Right lobe of liver (tissue), 6 donors: ENCODE results near the gene DAND5. TPM values are rescaled to one million over a fixed set of nuclear protein-coding genes. Genes with fewer than 3 reads are reported as not detected.
A peak's percentile ranks its signal among the peaks of the same experiment; 100 is the strongest.

Experiments used
- ATAC-seq, 4 donors: fragments of 200-7000 bp; cut with Tn5 transposase; one replicate each; pipeline ENCODE4 v1.9.1; 2020; ENCODE audit warnings: mild to moderate bottlenecking in 4 of 4, moderate library complexity in 4 of 4
- DNase-seq, 3 donors: peaks; one replicate each; pipeline ENCODE4 v3.0.0-alpha.2; 2020
- H3K27ac ChIP-seq, 3 donors: fragments of 200-600 bp; one replicate each; pipeline ENCODE4 v1.8.0; 2022
- H3K27me3 ChIP-seq, 2 donors: fragments of 200-600 bp; one replicate each; pipeline ENCODE4 v1.8.0; 2022
- H3K36me3 ChIP-seq, 4 donors: fragments of 200-600 bp; sonication (generic) in 1 of 4; one replicate each; pipeline versions ENCODE4 v1.5.1 to v1.8.0; 2017 to 2022; ENCODE audit warnings: control low read depth in 1 of 4
- H3K4me1 ChIP-seq, 4 donors: fragments of 200-600 bp; sonication (generic) in 1 of 4; one replicate each; pipeline versions ENCODE4 v1.5.1 to v1.8.0; 2017 to 2022; ENCODE audit warnings: control low read depth in 1 of 4
- H3K4me3 ChIP-seq, 3 donors: fragments of 200-600 bp; one replicate each; pipeline ENCODE4 v1.8.0; 2022
- H3K9me3 ChIP-seq, 4 donors: fragments of 200-600 bp; sonication (generic) in 1 of 4; one replicate each; pipeline versions ENCODE4 v1.5.1 to v1.8.0; 2017 to 2022; ENCODE audit warnings: control low read depth in 1 of 4
- CTCF ChIP-seq, 4 donors: fragments of 200-600 bp in 3 of 4; fragments of 450-650 bp in 1 of 4; IDR thresholded peaks; one replicate each; pipeline versions ENCODE4 v1.5.1 to v1.8.0; 2016 to 2022; ENCODE audit warnings: antibody characterized with exemption in 4 of 4, mild to moderate bottlenecking in 2 of 4
- POLR2A ChIP-seq: fragments of 450-650 bp; IDR thresholded peaks from one replicate; pipeline ENCODE4 v1.6.1; 2017; ENCODE audit warnings: antibody characterized with exemption, mild to moderate bottlenecking
- WGBS: methylation state at CpG from one replicate; pipeline ENCODE4 v1.1.6; 2018; ENCODE audit warnings: low coverage, low lambda C conversion rate; ENCODE audit not compliant: insufficient coverage; ENCODE audit errors: missing lambda C conversion rate; 5-methylcytosine and 5-hydroxymethylcytosine counted together
- intact Hi-C, 2 donors: fragments of 100-400 bp; cut with DNase I; formaldehyde crosslinking; loops; one replicate each; pipeline versions ENCODE4 v1.11.2 to v1.14.1; 2022
- total RNA-seq, 6 experiments: library from RNA; depleted of rRNA in 2 of 6; stranded (reverse); fragments of >200 nt in 2 of 6; fragmentation: NEBNext Ultra II Directional in 3 of 6; extraction: Animal tissue kit (Norgen Biotek cat#: 25700) in 3 of 6; gene quantifications; one replicate each; pipeline versions ENCODE4 v1.1.0 to v1.2.4, GENCODE V29; 2016 to 2023
- donor health status: DM: no; HTN: yes; CAD: no.
- donor health status: DM: no; HTN: no; CAD: no.
- donor health status: DM: no; HTN: no; CAD: no.
- donor health status: DM: no; HTN: yes; CAD: no.
- donor health status: DM: no; HTN: yes; CAD: no.

The DAND5 gene
- total RNA-seq, 6 experiments from 2014 or later = not detected

GRCh38 chr19:13010038-13010991, 40.9 kb downstream of the DAND5 start:
- Histone ChIP-seq H3K4me3 (no peak overlapping the region), H3K36me3 (no peaks in the 10 kb centered on the region), H3K4me1 (peaks cover 0 to 50% (median 10%) of the 10 kb centered on the region in 4 donors), H3K27me3 (no peaks in the 10 kb centered on the region), H3K9me3 (no peaks in the 10 kb centered on the region), H3K27ac (no peak overlapping the region)
- WGBS = 54% methylated on average over 16 of the region's 62 CpGs
- ATAC-seq (peak; percentile 36 to 70 (median 55)), DNase-seq (peak in 1 of 3 donors; percentile 41)
- intact Hi-C loops = no loop called here
- TF ChIP-seq POLR2A (no peak), CTCF (IDR thresholded peaks at IDR 0.05) (no peak)

- DNase-seq (no peak), ATAC-seq (no peak)
- intact Hi-C loops = no loop called here
- H3K9me3 ChIP-seq = no peaks in the 10 kb centered on the region
- H3K4me1 ChIP-seq = peaks cover 0 to 43% (median 10%) of the 10 kb centered on the region in 4 donors
- WGBS = 40% methylated on average over 13 of the region's 39 CpGs
- no peaks in the 10 kb centered on the region for H3K36me3 ChIP-seq
- no peak overlapping the region for H3K4me3 ChIP-seq
- TF ChIP-seq POLR2A = no peak
- TF ChIP-seq CTCF (IDR thresholded peaks at IDR 0.05) = no peak
- H3K27ac ChIP-seq = no peak overlapping the region
- no peaks in the 10 kb centered on the region for H3K27me3 ChIP-seq
Observed at GRCh38 chr19:13010992-13011652, 41.7 kb downstream of the DAND5 start.

GRCh38 chr19:13011653-13012389, 42.4 kb downstream of the DAND5 start:
- Histone ChIP-seq H3K9me3 (no peaks in the 10 kb centered on the region), H3K27me3 (no peaks in the 10 kb centered on the region), H3K36me3 (no peaks in the 10 kb centered on the region), H3K4me1 (peaks cover 0 to 38% (median 10%) of the 10 kb centered on the region in 4 donors), H3K4me3 (no peak overlapping the region), H3K27ac (no peak overlapping the region)
- ATAC-seq (no peak), DNase-seq (no peak)
- intact Hi-C loops = no loop called here
- 45% methylated on average over 14 of the region's 54 CpGs for WGBS
- TF ChIP-seq CTCF (IDR thresholded peaks at IDR 0.05) = no peak
- no peak for TF ChIP-seq POLR2A

- TF ChIP-seq CTCF (IDR thresholded peaks at IDR 0.05) (no peak), POLR2A (no peak)
- H3K36me3 ChIP-seq = no peaks in the 10 kb centered on the region
- H3K9me3 ChIP-seq = no peaks in the 10 kb centered on the region
- 49% methylated on average over 17 of the region's 23 CpGs for WGBS
- peaks cover 0 to 35% (median 9%) of the 10 kb centered on the region in 4 donors for H3K4me1 ChIP-seq
- intact Hi-C loops = no loop called here
- no peaks in the 10 kb centered on the region for H3K27me3 ChIP-seq
- no peak overlapping the region for H3K4me3 ChIP-seq
- no peak overlapping the region for H3K27ac ChIP-seq
- DNase-seq (no peak), ATAC-seq (no peak)
Observed at GRCh38 chr19:13012390-13012689, 43.0 kb downstream of the DAND5 start.
